ENCODE results near the gene FAM117A.
A peak's percentile ranks its signal among the peaks of the same experiment; 100 is the strongest.

The FAM117A gene

GRCh38 chr17:49707246-49707607 lies 56.7 kb downstream of the FAM117A start:
- DNase-seq = no peak

DNA sequence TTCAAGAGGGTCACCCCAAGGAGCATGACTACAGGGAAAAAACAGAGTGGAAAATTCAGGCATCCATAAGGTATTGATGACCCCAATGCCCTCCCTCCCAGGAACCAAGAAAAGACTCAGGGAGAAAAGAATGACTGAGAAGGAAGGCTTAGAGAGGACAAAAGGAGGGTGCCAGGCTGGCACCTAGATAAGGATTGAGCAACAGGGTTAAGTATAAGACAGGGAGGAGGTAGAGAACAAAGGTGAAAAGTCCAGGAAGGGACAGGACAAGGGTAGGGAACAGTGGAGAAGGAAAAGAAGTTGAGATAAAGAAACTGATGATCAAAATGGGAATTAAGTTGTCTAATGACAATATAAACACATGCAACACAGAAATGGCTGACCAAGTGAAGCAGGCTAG lies 58.7 kb downstream of the FAM117A start:
- no peak for DNase-seq

DNA sequence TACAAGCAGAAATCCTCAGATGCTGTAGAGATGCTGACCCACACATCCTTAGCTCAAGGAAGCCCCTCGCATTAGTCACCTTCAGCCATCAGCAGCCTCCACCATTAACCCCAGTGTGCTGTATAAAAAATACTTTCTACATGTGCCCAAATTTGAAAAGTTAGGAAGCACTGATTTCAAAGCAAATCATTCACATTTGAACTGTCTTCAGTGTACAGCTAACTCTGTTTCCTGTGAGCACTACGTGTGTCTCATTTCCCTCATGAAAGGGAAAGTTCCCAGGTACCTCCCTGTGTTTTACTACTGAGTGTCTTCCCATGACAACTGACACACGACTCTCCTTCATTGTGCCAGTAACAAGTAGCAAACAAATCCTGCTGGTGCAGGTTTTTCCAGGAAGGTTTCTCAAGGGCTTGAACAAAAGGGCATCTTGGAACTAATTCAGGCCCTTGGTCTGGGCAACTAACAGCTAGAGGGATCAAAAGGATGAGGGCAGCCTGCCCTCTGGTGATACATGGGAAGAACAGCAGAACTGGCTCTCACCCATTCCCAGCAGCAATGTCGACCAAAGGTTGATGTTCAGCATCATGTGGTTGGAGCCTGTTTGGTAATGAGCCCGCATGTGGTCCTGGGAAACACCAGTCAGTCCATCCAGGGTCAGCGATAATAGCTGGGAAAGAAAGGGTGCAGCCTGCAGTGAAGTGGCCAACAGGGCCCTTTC lies 60.2 kb downstream of the FAM117A start:
- no peak for DNase-seq

DNA sequence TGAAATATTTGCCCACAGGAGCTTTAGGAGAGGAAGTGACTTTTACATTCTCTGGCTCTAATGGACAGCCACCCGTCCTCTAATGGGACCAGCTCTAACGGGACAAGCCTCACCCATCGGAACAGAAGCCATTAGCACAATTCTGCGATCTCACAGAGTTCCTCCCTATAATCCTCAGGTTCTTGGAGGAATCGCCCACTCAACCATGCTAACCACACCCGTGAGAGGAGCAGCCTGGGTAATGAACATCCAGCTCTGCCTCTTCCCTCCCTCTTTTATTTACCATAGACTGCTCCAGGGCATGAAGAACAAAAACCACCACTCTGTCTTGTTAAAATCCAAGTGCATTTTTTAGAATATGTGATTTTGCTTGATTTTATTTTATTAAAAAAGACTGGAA lies 63.0 kb downstream of the FAM117A start:
- DNase-seq = no peak

DNA sequence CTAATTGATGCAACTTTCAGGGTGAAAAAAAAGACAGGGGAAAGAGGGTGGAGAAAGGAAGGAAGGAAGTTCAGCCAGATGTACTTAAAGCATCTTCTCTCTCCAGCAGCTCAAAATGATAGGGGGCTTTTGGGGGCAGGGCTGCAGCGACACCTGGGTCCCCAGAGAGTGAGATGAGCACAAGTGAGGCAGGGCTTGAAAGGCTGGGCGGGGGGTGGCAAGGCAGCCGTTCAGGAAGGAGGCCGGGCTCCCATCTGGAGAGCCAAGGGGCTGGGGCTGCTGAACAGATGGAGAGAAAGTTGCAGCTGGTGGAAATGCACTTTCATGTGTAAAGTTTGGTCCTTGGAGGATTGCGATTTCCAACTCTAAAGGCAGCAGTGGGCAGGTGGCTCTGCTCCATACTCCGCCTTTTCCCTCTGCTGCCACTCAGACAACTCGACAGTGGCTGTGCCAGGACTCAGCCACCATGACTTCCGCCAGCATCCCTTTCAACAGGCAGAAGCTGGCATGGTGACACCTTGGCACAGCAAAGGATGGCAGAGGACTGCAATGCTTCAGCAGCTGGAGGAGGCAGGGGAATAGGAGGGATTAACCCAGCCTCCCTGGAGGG lies 63.9 kb downstream of the FAM117A start:
- peak; percentile 36 for DNase-seq

- no peak for DNase-seq
Measured at GRCh38 chr17:49698005-49698404, 65.9 kb downstream of the FAM117A start.

GRCh38 chr17:49696233-49696761 lies 67.6 kb downstream of the FAM117A start:
- DNase-seq = no peak

DNA sequence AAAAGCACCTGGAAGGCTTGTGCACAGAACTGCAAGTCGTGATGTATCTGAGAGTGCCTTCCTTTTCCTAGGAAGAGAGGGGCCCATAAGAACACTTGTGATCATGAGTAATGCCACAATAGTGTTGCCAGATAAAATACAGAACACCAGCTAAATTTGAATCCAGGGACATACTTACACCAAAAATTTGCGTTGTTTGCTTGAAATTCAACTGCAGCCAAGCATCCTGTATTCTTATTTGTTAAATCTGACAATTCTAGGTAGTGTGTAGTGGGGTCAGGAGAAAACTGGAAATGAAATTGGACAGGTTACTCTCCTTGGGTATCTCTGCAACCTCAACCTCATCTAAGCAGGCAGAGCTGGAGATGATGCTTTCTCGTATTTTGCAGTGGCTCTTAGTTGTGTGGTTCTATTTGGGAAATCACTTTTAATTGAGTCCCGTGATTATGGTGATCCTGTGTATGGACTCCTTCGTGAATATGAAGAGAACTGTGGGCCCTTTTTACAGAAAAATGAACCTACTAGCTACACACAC lies 68.2 kb downstream of the FAM117A start:
- no peak for DNase-seq

GRCh38 chr17:49694847-49695697 lies 68.9 kb downstream of the FAM117A start:
- DNase-seq = peak; percentile 60

DNA sequence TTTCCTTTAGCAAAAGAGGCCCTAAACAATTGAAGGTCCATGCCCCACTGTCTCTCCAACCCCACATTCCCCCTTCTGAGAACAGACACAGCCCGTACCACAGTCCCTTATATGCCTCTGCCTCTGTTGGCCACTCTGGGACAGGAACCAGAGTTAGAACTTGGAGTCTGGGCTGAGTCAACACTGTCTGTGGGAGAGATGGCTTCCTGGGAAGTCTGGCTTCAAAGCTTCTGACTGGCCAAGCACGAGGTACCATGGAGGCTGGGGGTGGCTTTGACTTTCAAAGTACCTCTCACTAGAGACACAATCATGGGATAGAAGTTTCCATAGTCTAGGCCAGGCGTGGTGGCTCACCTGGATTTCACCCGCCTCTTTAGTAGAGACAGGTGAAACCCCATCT lies 71.2 kb downstream of the FAM117A start:
- no peak for DNase-seq

- no peak for DNase-seq
Measured at GRCh38 chr17:49691677-49692191, 72.2 kb downstream of the FAM117A start.

GRCh38 chr17:49691086-49691676 lies 72.8 kb downstream of the FAM117A start:
- DNase-seq = peak; percentile 50

DNA sequence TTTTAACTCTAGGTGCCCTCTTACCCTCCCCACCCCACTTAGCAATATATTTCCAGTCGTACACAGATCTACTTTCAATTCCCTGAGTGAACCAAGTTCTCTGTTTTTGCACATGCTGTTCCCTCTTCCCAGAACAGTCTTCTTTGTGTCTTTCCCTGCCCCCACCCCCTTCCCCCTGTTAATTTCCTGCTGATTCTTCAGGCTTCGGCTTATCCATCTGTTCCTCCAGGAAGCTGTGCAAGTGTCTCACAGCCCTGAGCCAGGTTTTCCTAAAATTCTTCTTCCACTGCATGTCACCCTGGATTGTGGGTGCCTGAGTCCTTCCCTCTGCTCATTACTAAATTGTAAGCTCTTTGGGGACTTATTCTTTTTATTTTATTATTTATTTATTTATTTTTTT lies 73.7 kb downstream of the FAM117A start:
- DNase-seq = no peak

DNA sequence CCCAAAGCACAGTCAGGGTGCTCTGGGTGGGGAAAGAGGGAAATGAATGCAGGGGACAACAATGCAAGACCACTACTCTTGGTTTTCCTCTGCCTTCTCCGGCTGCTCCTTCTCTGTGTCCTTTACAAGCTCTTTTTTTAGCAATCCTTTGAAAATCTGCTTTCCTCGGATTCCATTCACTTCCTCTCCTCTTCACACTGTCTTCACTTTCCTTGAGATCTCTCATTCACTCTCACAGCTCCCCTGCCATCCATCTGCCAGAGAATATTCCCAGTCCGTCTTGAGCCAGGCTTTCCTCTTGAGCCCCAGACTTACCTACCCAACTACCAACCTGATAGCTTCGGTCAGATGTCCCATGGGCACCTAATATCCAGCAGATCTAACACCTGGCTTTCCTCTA lies 75.1 kb downstream of the FAM117A start:
- DNase-seq = no peak

DNA sequence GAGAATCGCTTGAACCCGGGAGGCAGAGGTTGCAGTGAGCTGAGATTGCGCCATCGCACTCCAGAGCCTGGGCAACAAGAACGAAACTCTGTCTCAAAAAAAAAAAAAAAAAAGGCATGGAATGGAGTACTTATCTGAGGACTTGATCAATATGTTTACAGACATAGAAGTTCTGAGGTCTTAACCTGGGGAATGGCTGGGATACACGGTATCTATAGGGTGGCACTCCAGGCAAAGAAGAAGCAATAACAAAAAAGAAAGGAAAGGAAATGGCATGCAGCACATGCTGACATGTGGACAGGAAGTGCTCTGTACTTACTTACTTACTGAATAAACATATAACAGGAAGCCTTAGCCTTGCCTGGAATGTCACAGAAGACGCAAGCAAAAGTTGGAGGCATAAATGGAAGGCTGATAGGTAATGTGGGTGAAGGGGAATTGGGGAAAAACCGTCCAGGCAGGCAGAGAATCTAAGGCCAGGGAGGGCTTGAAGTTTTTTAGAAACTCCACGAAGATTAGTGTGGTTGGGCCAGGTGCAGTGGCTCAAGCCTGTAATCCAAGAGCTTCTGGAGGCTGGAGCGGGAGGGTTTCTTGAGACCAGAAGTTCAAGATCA lies 75.9 kb downstream of the FAM117A start:
- no peak for DNase-seq

- DNase-seq = no peak
Measured at GRCh38 chr17:49681106-49681979, 82.6 kb downstream of the FAM117A start.

GRCh38 chr17:49680314-49680713 lies 83.6 kb downstream of the FAM117A start:
- no peak for DNase-seq

DNA sequence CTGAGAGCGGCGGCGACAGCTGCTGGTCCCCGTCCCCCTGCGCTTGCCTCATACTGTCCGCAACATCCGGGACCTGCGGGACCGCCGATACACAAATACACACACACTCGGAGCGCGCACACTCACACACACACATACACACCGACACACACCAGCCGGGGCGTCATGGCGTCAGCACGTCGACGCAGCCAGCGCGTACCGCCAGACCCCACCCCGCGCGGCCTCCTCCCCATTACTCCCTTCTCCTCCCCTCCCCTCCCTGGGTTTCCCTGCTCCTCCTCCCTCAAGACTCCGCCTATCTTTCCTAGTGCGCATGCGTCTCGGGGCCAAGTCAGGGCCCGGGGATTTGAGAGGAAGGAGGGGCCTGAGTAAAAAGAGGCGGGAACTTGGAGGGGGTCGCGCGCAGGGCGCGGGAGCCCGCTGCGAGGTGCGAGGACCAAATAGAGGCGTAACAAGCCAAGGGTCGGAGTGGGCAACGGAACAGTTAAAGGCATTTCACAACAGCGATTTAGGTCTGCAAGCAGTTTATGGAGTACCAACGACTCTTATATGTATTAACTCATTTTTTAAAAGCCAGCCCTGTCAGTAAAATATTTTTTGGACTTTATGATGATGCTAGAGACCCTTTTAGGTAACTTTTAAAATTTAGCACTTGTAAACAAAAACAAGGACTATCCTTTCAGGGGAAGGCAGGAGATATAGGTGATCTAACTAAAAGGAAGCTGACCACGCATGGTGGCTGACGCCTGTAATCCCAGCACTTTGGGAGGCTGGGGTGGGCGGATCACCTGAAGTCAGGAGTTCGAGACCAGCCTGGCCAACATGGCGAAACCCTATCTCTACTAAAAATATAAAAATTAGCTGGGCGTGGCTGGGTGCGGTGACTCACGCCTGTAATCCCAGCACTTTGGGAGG lies 85.7 kb downstream of the FAM117A start, which contains the start of gene SPOP:
Gene SPOP (minus strand): TSS at position 165 of the 915 bp plus-strand sequence. CDS start 55,287 bp downstream, outside the sequence.
- peak; percentile 99 for DNase-seq

- peak; percentile 97 for DNase-seq
Measured at GRCh38 chr17:49677134-49677932, 86.6 kb downstream of the FAM117A start.
